ENCODE results near the gene FGF18.
A peak's percentile ranks its signal among the peaks of the same experiment; 100 is the strongest.

FGF18 gene

DNA sequence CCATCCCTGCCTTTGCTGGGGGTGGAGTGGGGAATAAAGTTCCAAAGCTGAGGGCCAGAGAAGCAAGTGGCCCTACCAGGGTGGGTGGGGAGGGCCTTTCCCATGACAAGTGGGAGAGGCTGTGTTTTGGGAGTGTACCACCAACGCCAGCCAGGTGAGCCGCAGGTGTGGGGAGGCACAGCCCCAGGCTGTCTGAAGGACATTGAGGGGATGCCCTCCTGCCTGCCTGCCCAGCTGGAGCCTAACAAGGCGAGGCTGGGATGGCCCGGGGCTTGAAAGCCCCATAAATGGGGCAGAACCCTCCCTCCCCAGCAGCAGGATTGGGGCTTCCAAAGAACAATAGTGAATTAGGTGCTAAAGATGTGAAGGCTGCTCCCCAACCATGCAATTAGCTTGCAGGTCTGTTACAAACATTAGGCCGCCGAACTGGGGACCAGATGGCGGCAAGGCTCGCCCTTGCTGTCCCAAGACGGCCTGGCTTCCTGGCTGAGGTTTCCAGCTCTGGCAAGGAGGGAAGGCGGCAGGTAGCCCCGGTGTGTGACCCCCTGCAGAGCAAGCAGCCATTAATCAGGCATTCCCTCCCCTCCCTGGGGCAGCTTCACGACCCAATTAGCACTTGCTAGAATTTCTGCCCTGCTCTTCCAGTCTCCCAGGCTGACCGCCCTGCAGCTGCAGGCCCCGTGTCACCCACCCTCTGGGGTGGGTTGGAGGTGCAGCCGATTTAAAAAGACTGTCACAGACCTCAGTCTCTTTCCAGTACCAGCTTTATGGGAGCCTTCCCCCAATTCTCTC lies 42.9 kb downstream of the FGF18 start:
- H3K36me3 Mint-ChIP-seq, result no peaks in the 10 kb centered on the region
- H3K9me3 Mint-ChIP-seq, result no peaks in the 10 kb centered on the region
- no peaks in the 10 kb centered on the region for H3K4me1 Mint-ChIP-seq
- H3K4me3 Mint-ChIP-seq, result no peak overlapping the region
- H3K27me3 Mint-ChIP-seq, result peaks cover 10% of the 10 kb centered on the region
- H3K27ac Mint-ChIP-seq, result no peak overlapping the region

DNA sequence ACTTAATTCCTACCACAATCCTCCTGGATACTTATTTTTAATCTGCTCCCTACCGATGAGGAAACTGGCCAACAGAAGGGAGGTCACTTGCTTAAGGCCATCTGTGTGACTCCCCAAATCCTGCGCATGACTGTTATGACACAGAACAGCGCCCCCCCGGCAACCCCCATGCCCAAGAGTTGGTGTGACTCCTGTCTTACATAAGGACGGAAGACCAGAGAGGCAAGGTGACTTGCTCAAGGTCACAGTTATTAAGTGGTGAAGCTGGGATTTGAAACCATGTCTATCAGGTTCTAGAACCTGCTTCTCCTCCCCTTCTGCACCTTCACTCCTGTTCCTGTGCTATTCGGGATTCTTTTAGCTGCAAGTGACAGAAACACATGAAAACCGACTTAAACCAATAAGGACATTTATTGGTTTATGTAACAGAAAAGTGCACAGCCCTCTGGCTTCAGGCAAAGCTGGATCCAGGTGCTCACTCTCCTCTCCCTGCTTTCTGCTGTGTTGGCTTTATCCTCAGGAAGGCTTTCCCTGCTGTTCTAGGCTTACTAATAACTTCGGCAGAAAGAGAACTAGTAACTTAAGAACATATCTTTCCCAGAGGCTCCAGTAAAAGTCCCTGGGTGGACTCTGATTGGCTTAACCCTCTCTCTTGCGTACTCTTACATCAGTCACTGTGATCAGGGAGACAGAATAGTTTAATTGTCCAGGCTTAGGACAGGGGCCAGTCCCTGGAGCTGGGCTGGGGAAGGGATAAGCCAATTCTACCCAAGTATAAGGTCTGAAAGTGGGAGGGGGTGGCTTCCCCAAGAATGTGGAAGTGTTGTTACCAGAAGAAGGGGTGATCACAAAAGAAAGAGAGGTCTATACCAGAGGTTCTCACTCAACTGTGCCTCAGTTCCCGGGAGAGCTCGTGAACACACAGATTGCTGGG lies 43.7 kb downstream of the FGF18 start:
- H3K36me3 Mint-ChIP-seq, result no peaks in the 10 kb centered on the region
- H3K4me1 Mint-ChIP-seq, result no peaks in the 10 kb centered on the region
- no peak overlapping the region for H3K27ac Mint-ChIP-seq
- no peaks in the 10 kb centered on the region for H3K9me3 Mint-ChIP-seq
- H3K27me3 Mint-ChIP-seq, result peaks cover 10% of the 10 kb centered on the region
- no peak overlapping the region for H3K4me3 Mint-ChIP-seq

DNA sequence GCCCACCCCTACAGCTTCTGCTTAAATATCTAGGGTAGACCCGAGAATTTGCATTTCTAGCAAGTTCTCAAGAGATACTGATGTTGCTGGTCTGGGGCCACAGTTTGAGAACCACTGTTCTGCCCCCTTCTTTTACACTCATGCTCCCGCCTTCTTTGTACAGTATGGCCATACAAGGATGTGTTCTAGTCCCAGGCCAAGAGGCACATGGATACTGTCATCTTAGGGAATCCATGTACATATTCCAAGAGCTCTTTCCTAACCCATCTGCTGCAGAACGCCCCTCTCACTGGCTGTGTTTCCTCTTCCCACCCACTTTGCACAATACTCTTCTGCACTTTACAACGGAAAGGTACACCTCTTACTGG lies 44.4 kb downstream of the FGF18 start:
- no peaks in the 10 kb centered on the region for H3K36me3 Mint-ChIP-seq
- no peaks in the 10 kb centered on the region for H3K4me1 Mint-ChIP-seq
- no peaks in the 10 kb centered on the region for H3K9me3 Mint-ChIP-seq
- H3K27ac Mint-ChIP-seq, result no peak overlapping the region
- no peak overlapping the region for H3K4me3 Mint-ChIP-seq
- peaks cover 10% of the 10 kb centered on the region for H3K27me3 Mint-ChIP-seq

DNA sequence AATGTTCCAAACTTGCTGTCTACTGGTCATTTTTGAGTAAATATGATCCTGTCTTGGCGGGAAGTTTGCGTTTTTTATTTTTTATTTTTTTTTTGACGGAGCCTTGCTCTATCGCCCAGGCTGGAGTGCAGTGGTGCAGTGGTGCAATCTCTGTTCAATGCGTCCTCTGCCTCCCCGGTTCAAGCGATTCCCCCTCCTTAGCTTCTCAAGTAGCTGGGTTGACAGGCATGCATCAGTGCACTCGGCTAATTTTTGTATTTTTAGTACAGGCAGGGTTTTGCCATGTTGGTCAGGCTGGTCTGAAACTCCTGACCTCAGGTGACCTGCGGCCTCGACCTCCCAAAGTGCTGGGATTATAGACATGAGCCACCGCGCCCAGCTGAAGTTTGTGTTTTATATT lies 45.4 kb downstream of the FGF18 start:
- no peaks in the 10 kb centered on the region for H3K9me3 Mint-ChIP-seq
- H3K27me3 Mint-ChIP-seq, result peaks cover 11% of the 10 kb centered on the region
- H3K4me3 Mint-ChIP-seq, result no peak overlapping the region
- H3K4me1 Mint-ChIP-seq, result no peaks in the 10 kb centered on the region
- H3K36me3 Mint-ChIP-seq, result no peaks in the 10 kb centered on the region
- H3K27ac Mint-ChIP-seq, result no peak overlapping the region

DNA sequence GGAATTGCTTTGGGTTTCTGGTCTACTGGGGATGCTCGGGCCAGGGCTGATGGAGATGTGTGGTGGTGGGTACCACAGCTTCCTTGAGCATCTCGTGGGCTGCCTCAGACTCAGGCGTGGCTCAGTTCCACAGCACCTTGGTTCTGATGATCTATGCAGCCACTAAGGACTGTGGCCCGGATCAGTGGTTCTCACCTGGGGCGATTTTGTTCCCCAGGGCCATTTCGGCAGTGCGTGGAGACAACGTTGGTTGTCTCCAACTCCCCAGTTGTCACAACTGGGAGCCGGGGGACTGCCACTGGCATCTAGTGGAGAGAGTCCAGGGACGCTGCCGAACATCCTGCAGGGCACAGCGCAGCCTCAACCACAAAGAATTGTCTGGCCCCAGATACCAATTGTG lies 47.7 kb downstream of the FGF18 start:
- H3K9me3 Mint-ChIP-seq, result no peaks in the 10 kb centered on the region
- no peak overlapping the region for H3K27ac Mint-ChIP-seq
- no peaks in the 10 kb centered on the region for H3K4me1 Mint-ChIP-seq
- no peaks in the 10 kb centered on the region for H3K36me3 Mint-ChIP-seq
- peaks cover 13% of the 10 kb centered on the region for H3K27me3 Mint-ChIP-seq
- no peak overlapping the region for H3K4me3 Mint-ChIP-seq

DNA sequence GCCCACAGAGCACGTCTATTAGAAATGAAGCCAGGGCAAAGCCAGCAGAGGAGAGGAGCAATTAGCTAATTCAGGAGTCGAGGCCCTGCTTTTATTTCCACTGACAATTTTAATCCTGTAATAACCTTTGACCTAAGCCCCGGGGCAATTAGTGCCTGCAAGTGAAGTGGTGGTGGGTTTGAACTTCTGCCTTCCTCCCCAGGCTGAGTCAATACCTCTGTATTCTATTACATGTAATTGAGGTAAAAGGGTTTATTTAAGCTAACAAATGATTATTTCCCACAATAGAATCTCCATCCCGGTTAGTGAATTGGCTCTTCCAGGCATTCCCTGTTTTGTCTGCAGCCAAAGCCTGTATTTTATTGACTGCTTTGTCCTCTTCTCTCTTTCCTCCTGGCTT lies 49.9 kb downstream of the FGF18 start:
- Mint-ChIP-seq H3K36me3 (no peaks in the 10 kb centered on the region), H3K27me3 (peaks cover 7% of the 10 kb centered on the region), H3K4me3 (no peak overlapping the region), H3K9me3 (no peaks in the 10 kb centered on the region), H3K4me1 (no peaks in the 10 kb centered on the region), H3K27ac (no peak overlapping the region)

DNA sequence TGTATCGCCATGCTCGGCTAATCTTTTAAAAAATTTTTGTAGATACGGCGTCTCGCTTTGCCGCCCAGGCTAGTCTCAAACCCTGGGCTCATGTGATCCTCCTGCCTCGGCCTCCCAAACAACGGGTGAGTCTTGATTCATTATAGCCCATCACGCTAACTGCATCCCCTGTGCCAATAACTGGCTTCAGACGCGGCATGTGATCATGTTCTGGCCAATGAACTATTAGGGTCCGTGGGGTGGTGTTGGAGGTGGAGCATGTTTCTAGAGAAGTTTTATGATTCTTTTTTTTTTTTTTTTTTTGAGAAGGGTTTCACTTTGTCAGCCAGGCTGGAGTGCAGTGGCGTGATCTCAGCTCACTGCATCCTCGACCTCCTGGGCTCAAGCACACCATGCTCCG lies 51.0 kb downstream of the FGF18 start:
- Mint-ChIP-seq H3K9me3 (no peaks in the 10 kb centered on the region), H3K36me3 (no peaks in the 10 kb centered on the region), H3K4me3 (no peak overlapping the region), H3K27me3 (peaks cover 6% of the 10 kb centered on the region), H3K4me1 (no peaks in the 10 kb centered on the region), H3K27ac (no peak overlapping the region)

DNA sequence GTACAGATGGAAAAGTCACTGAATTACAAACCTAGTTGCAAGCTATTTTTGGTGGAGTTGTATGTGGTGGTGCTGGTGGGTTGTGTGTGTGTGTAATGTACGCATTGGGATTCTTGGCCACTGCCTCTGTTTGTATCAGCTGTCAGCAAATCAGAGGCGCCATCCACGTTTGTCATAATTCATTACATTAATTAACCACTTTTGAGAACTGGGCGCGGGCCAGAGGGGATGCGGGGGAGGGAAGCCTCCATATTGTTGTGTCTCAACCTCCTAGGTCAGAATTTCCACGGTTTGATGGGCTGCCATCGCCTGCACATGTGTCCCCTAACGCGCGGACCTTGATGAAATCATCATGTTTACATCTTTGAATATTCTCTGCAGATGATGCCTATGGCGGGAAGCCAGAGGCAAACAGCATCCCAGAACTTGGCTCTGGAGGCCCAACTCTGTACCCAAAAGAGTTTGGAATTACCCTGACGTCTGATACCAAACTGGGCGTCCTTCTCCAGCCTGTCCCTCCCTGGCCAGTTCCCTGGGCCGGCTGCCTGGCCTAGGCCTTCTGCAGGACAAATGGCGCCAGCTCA lies 54.9 kb downstream of the FGF18 start:
- Mint-ChIP-seq H3K36me3 (no peaks in the 10 kb centered on the region), H3K27me3 (peaks cover 5% of the 10 kb centered on the region), H3K9me3 (no peaks in the 10 kb centered on the region), H3K27ac (no peak overlapping the region), H3K4me3 (no peak overlapping the region), H3K4me1 (peaks cover under 1% of the 10 kb centered on the region)

DNA sequence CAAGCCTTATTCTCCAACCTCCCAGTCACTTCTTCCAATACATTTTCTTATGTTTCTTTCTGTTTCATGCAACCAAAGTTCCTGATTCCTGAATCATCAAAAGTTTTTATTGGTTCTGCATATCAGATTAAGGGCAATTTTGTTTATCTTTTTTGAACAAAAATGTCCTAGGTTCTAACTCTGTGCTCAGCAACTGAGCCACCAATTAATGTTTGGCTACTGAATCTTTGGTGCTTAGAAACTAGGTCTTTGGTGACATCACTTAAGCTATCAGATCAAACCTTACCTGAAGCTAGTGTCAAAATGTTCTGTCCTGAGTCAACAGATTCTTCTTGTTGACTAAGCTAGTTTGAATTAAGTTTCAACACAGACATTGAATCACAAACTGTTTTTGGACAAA lies 56.1 kb downstream of the FGF18 start:
- Mint-ChIP-seq H3K4me3 (no peak overlapping the region), H3K36me3 (no peaks in the 10 kb centered on the region), H3K27ac (no peak overlapping the region), H3K9me3 (no peaks in the 10 kb centered on the region), H3K27me3 (peaks cover 5% of the 10 kb centered on the region), H3K4me1 (peaks cover 7% of the 10 kb centered on the region)

DNA sequence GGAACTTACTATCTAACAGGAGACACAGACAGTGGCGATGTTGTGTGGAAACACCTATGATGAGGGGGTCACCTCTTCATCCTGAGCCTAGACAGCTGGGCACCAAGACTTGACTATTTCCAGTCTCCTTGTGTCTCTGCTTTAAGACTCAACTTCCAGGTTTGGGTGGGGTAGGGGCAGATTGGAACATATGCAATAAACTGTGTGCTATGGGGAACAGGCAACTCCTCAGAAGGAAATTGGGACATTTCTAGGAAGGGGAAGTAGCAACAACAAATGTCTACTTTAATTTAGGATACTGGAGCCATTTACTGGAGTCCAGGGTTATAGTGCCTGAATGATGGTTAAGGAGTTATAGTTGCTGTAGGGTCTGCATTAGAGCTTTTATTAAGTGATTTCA lies 57.3 kb downstream of the FGF18 start:
- no peak overlapping the region for H3K27ac Mint-ChIP-seq
- H3K27me3 Mint-ChIP-seq, result peaks cover 3% of the 10 kb centered on the region
- no peaks in the 10 kb centered on the region for H3K36me3 Mint-ChIP-seq
- H3K9me3 Mint-ChIP-seq, result no peaks in the 10 kb centered on the region
- H3K4me1 Mint-ChIP-seq, result peaks cover 7% of the 10 kb centered on the region
- no peak overlapping the region for H3K4me3 Mint-ChIP-seq

DNA sequence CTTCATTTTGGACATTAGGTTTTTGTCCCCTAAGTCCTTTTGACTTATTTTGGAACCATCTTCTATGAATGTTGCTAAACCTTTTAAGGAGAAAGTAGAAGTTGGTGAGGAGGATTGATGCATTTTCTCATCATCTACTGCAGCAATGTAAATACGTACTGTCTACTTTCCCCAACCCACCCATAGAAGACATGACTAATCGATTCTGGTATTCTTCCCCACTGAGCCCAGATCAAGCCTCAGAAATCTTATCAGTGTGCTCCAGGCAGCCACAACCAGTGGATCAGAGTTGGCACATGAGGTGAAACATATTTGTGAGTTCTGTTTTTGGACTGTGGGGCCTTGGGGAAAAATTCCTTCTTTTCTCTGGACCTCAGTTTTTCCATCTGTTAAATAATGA lies 57.7 kb downstream of the FGF18 start:
- peaks cover 7% of the 10 kb centered on the region for H3K4me1 Mint-ChIP-seq
- H3K4me3 Mint-ChIP-seq, result no peak overlapping the region
- H3K36me3 Mint-ChIP-seq, result no peaks in the 10 kb centered on the region
- H3K27me3 Mint-ChIP-seq, result peaks cover 3% of the 10 kb centered on the region
- no peaks in the 10 kb centered on the region for H3K9me3 Mint-ChIP-seq
- H3K27ac Mint-ChIP-seq, result no peak overlapping the region

DNA sequence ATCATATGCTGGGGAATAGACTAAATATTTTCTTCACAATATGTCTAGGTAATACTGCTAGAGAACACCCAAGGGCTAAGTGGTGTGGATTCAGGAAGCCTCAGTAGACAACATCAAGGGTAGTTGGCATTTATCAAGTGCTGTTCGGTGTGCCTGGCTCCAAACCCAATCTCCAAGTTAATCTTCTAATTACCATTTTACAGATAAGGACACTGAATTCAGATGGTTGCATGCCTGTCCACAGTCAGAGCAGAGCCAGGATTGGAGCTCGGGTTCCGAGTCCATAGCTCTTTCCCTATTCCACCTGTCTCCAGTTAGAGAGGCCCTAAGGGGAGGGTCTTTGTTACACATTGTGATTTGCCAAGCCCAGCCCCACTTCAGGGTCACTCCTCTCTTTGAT lies 58.2 kb downstream of the FGF18 start:
- H3K27me3 Mint-ChIP-seq, result peaks cover 3% of the 10 kb centered on the region
- peaks cover 7% of the 10 kb centered on the region for H3K4me1 Mint-ChIP-seq

DNA sequence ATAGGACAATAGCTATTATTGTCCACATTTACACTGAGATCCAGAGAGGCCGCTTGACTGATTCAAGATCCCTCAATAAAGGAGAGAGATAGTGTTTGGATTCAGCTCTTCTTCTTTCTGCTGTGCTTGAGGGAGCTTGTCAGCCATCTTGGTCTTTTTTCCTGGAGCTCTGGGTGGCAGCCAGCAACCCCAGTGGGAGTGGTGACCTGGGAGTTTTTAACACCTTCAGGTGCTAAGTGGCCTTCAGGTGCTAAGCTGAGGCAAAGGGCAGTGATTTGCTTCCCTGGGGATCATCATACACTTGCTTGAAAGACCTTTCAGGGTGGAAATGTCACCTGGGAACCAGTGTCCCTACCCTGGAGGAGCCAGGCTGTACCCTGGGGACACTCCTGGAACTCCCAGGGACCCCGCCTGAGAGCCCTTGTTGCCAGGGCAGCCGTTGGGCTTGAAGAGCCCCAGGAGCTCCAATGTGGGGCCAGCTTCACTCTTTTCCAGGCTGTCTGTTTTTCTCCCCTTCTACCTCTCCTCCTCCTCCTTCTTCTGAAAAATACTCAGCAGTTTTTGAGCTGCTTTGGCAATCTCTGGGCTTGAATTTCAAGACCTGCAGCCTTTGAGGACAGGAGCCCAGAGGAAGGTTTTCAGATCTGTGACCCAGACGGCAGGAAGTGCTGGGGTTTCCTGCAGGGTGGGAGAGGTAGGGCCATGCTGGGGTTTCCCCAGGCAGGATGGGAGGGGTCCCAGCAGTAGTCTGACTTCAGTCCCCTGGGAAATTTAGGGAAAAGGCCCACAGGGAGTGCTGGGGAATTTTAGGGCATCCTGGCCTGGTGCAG lies 59.7 kb downstream of the FGF18 start:
- Mint-ChIP-seq H3K4me1 (peaks cover 7% of the 10 kb centered on the region), H3K27ac (no peak overlapping the region), H3K9me3 (no peaks in the 10 kb centered on the region), H3K4me3 (no peak overlapping the region), H3K36me3 (no peaks in the 10 kb centered on the region), H3K27me3 (peaks cover 3% of the 10 kb centered on the region)

More for the DNA sequence above, 58.2 kb downstream of the FGF18 start:
- no peaks in the 10 kb centered on the region for H3K36me3 Mint-ChIP-seq
- H3K27ac Mint-ChIP-seq, result no peak overlapping the region
- no peak overlapping the region for H3K4me3 Mint-ChIP-seq
- H3K9me3 Mint-ChIP-seq, result no peaks in the 10 kb centered on the region

DNA sequence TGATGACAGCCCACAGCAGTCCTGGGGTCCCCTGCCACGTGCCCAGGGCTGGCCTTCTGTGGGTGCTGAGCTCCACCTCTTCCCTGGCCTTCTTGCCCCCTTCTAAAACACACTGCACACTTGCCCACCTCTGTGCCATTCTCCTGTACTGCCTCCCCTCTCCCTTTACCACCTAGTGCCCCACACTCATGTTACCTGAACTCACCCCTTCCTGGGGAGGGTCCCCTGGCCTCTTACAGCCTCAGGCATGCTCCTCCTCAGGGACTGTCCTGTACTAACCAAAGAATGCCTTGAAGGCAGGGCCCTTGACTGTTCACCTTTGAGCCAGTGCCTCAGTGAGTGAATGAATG lies 60.3 kb downstream of the FGF18 start:
- peak overlapping the region; percentile 4 for H3K27ac Mint-ChIP-seq
- no peaks in the 10 kb centered on the region for H3K36me3 Mint-ChIP-seq
- H3K4me3 Mint-ChIP-seq, result no peak overlapping the region
- H3K27me3 Mint-ChIP-seq, result peaks cover 3% of the 10 kb centered on the region
- H3K4me1 Mint-ChIP-seq, result peaks cover 7% of the 10 kb centered on the region
- H3K9me3 Mint-ChIP-seq, result no peaks in the 10 kb centered on the region

DNA sequence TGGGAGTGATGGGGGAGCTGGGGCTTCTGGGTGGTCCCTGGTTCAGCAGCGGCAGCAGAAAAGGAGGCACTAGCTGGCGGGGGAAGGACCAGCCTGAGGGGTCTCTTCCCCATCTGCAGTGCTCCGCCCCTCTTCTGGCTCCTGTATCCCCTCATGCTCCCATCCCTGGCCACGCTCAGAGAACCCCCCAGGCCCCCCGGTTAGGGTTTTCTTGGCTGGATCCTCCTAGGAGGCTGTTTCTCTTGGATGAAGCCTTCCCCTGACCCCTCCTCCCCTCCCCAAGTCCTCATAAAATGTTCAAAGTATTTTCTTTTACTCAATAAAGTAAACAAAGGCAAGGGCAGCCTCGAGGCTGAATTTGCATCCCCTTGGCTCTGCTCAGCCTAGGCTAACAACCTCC lies 60.8 kb downstream of the FGF18 start:
- H3K4me1 Mint-ChIP-seq, result peaks cover 7% of the 10 kb centered on the region
- no peaks in the 10 kb centered on the region for H3K36me3 Mint-ChIP-seq
- no peaks in the 10 kb centered on the region for H3K9me3 Mint-ChIP-seq
- H3K27ac Mint-ChIP-seq, result no peak overlapping the region
- no peak overlapping the region for H3K4me3 Mint-ChIP-seq
- H3K27me3 Mint-ChIP-seq, result peaks cover 3% of the 10 kb centered on the region
